ENCODE data around the gene EDAR. TPM values are rescaled to one million over a fixed set of nuclear protein-coding genes. Genes with fewer than 3 reads are reported as not detected.
A peak's percentile ranks its signal among the peaks of the same experiment; 100 is the strongest.

The EDAR gene
- total and polyA plus RNA-seq, 2 of the 4 experiments (the other 2 are of a cell fraction), result not detected

DNA sequence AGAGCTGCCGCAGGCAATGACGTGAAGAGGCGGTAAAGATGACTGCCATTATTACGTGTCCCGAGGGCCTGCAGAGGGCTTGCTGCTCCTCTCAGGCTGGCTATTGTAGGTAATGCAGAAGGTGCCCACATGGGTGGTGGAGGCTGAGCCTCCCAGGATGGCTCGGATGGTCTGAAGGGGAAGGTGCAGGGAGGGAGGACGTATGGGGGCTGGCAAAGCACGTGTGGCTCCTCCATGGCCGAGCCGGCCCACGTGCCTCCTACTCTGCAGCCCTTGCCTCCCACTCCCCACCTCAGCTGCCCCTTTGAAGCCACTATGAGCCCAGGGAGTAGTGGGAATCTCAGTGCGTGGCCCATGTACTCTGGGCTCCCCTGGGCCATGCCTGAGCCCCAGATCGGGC lies 48.9 kb downstream of the EDAR start:
- Histone ChIP-seq H3K18ac (ENCODE audit: low read depth, low read length) (no peak overlapping the region), H3K9ac (ENCODE audit: low read depth, low read length) (no peak overlapping the region), H3K9me3 (ENCODE audit: control insufficient read depth, insufficient read depth, low read length) (no peaks in the 10 kb centered on the region), H3K36me3 (ENCODE audit: control insufficient read depth, insufficient read depth, low read length) (no peaks in the 10 kb centered on the region), H3K14ac (replicated peaks; ENCODE audit: low read depth, low read length) (no peak overlapping the region), H4K91ac (ENCODE audit: insufficient read depth, low read depth, low read length) (no peak overlapping the region), H3K23ac (ENCODE audit: low read depth, low read length) (no peak overlapping the region), H3K4me2 (ENCODE audit: low read depth, low read length) (no peak overlapping the region), H3K4me3 (ENCODE audit: insufficient read depth, low read depth, low read length) (no peak overlapping the region), H4K20me1 (ENCODE audit: insufficient read depth, low read length) (no peaks in the 10 kb centered on the region; the same call in 1 of the 2 replicates), H2AK9ac (replicated peaks; ENCODE audit: low read depth, low read length, poor library complexity) (no peak overlapping the region), H3K27ac (ENCODE audit: insufficient read depth, low read length) (no peak overlapping the region), H2AK5ac (ENCODE audit: low read depth, low read length) (no peak overlapping the region), H3K4ac (ENCODE audit: low read depth, low read length) (no peak overlapping the region), H3K9me1 (ENCODE audit: insufficient read depth, low read length) (no peaks in the 10 kb centered on the region), H3K79me1 (ENCODE audit: low read depth in 1 of 2, low read length in 2 of 2) (no peaks in the 10 kb centered on the region), H2BK120ac (ENCODE audit: low read depth, low read length) (no peak overlapping the region), H2BK20ac (ENCODE audit: low read depth, low read length) (no peak overlapping the region), H2AFZ (replicated peaks; ENCODE audit: low read length, poor library complexity) (peak overlapping the region; percentile 70), H2BK15ac (ENCODE audit: low read depth, low read length) (no peak overlapping the region), H3K4me1 (ENCODE audit: control insufficient read depth, insufficient read depth, low read length) (0 out of 2 replicates have a peak, but pooled peaks cover 2% of the 10 kb centered on the region), H2BK5ac (ENCODE audit: low read depth, low read length, poor library complexity, severe bottlenecking) (no peak overlapping the region), H3K27me3 (ENCODE audit: control insufficient read depth, insufficient read depth, low read length) (peaks cover 76% of the 10 kb centered on the region), H4K5ac (ENCODE audit: low read depth, low read length) (no peak overlapping the region), H3K56ac (ENCODE audit: extremely low read depth, insufficient read depth, low read length) (no peak overlapping the region), H4K8ac (ENCODE audit: low read depth in 2 of 2, low read length in 2 of 2) (no peak overlapping the region)
- CTCF ChIA-PET, result no interaction called here
- DNase-seq (no peak), ATAC-seq (ENCODE audit: low read depth) (no peak)
- WGBS, 2 experiments (ENCODE audit: extremely low coverage in 2 of 2, insufficient read length in 1 of 2), result 55% methylated on average over 7 of the region's 13 CpGs; no CpG with 5 or more reads in 1 of the 2 experiments
- no TSS peak for BruUV-seq (replicated peaks)
- TF ChIP-seq, protein P1, sequence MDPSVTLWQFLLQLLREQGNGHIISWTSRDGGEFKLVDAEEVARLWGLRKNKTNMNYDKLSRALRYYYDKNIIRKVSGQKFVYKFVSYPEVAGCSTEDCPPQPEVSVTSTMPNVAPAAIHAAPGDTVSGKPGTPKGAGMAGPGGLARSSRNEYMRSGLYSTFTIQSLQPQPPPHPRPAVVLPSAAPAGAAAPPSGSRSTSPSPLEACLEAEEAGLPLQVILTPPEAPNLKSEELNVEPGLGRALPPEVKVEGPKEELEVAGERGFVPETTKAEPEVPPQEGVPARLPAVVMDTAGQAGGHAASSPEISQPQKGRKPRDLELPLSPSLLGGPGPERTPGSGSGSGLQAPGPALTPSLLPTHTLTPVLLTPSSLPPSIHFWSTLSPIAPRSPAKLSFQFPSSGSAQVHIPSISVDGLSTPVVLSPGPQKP (IDR thresholded peaks at IDR 0.05; ENCODE audit: borderline replicate concordance, low read depth, low read length), result no peak
- TF ChIP-seq RCOR1 (IDR thresholded peaks at IDR 0.05; ENCODE audit: insufficient replicate concordance, low read length), result no peak
- TF ChIP-seq, protein P2, sequence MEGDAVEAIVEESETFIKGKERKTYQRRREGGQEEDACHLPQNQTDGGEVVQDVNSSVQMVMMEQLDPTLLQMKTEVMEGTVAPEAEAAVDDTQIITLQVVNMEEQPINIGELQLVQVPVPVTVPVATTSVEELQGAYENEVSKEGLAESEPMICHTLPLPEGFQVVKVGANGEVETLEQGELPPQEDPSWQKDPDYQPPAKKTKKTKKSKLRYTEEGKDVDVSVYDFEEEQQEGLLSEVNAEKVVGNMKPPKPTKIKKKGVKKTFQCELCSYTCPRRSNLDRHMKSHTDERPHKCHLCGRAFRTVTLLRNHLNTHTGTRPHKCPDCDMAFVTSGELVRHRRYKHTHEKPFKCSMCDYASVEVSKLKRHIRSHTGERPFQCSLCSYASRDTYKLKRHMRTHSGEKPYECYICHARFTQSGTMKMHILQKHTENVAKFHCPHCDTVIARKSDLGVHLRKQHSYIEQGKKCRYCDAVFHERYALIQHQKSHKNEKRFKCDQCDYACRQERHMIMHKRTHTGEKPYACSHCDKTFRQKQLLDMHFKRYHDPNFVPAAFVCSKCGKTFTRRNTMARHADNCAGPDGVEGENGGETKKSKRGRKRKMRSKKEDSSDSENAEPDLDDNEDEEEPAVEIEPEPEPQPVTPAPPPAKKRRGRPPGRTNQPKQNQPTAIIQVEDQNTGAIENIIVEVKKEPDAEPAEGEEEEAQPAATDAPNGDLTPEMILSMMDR (conservative IDR thresholded peaks at IDR 0.05; ENCODE audit: low read depth, low read length), result no peak
- POLR2A ChIA-PET (ENCODE audit: unreplicated experiment), result interaction anchor here (0.7 kb wide), 1 partner anchor 67 kb away, joined by 3 read pairs; no protein-coding TSS in a partner anchor
- intact Hi-C loops (cut with micrococcal nuclease), result no loop called here
- dilution Hi-C loops (cut with HindIII; ENCODE audit: low sequenced_read_pairs, unreplicated experiment), result no loop called here
- in situ Hi-C loops (cut with MboI; ENCODE audit: low sequenced_read_pairs), result no loop called here

All from IMR-90 (cell line).